NT2/D1 (cell line): ENCODE measurements around the gene PLXNA2.

Experiments used
- SUZ12 ChIP-seq: IDR thresholded peaks from 2 replicates; pipeline ENCODE4 v1.6.1; 2011; ENCODE audit not compliant: insufficient read length, insufficient read depth; ENCODE audit errors: extremely low read depth
- YY1 ChIP-seq: IDR thresholded peaks from 2 replicates; pipeline ENCODE4 v1.6.1; 2011; ENCODE audit not compliant: insufficient read length, insufficient read depth
- ZNF274 ChIP-seq: IDR thresholded peaks from 2 replicates; pipeline ENCODE4 v1.6.1; 2011; ENCODE audit warnings: mild to moderate bottlenecking, low read depth, low read length

- TF ChIP-seq ZNF274, result no peak
- TF ChIP-seq YY1, result no peak
- TF ChIP-seq SUZ12, result no peak
Observed at GRCh38 chr1:208129060-208129459, 115.1 kb downstream of the PLXNA2 start.
